Measurements from ENCODE around the gene DUSP22.

DNA sequence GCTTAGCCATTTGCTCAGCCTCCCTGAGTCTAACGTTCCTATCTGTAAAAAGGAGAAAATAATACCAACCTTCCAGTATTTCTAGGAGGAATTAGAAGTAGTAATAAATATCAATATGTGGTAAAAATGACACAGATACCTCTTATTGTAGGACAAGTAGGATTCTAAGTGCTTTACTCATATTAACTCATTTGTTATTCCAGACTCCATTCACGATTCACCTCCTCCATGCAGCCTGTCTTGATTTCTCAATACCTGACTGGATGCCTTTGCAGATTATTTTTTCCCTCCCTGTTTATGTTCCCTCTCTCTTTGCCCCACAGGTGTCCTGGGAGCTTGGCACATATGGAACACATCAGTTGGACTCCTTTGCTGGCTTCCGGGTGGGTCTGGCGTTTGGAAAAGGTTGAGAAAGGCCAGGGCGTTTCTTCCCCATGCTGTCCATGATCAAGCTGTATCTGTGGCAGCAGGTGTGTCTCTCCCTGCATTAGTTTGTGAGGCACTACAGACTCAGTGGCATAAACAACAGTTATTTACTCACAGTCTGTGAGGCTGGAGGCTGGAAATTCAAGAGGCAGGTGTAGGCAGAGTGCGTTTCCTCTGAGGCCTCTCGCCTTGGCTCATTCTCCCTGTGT, 10.7 kb upstream of the DUSP22 start:
- TF ChIP-seq, protein P1, sequence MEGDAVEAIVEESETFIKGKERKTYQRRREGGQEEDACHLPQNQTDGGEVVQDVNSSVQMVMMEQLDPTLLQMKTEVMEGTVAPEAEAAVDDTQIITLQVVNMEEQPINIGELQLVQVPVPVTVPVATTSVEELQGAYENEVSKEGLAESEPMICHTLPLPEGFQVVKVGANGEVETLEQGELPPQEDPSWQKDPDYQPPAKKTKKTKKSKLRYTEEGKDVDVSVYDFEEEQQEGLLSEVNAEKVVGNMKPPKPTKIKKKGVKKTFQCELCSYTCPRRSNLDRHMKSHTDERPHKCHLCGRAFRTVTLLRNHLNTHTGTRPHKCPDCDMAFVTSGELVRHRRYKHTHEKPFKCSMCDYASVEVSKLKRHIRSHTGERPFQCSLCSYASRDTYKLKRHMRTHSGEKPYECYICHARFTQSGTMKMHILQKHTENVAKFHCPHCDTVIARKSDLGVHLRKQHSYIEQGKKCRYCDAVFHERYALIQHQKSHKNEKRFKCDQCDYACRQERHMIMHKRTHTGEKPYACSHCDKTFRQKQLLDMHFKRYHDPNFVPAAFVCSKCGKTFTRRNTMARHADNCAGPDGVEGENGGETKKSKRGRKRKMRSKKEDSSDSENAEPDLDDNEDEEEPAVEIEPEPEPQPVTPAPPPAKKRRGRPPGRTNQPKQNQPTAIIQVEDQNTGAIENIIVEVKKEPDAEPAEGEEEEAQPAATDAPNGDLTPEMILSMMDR (IDR thresholded peaks at IDR 0.05) = no peak
- TF ChIP-seq POLR2AphosphoS5 (IDR thresholded peaks at IDR 0.05) = no peak

Data from upper lobe of left lung (tissue), 4 donors.